Astrocyte (in vitro differentiated cells and primary cell): Measurements from ENCODE around the gene ZNF787.

Experiments
- CTCF ChIP-seq: IDR thresholded peaks from 2 replicates; pipeline ENCODE4 v1.5.1; 2011; ENCODE audit warnings: low read depth, mild to moderate bottlenecking, inconsistent platforms, low read length, moderate library complexity; ENCODE audit not compliant: insufficient read depth
- EZH2 ChIP-seq: IDR thresholded peaks from 2 replicates; pipeline ENCODE4 v1.6.1; 2012; ENCODE audit warnings: mild to moderate bottlenecking, low read length, inconsistent platforms; ENCODE audit not compliant: insufficient read depth

GRCh38 chr19:56144831-56145230 lies 23.7 kb upstream of the ZNF787 start:
- TF ChIP-seq CTCF (no peak), EZH2 (no peak)
